Transverse colon (tissue), 4 donors: Measurements from ENCODE around the gene ZKSCAN1. TPM values are rescaled to one million over a fixed set of nuclear protein-coding genes. Genes with fewer than 3 reads are reported as not detected.
"Not testable (repeated sequence)": the region's sequence is repeated elsewhere in the genome, so short reads cannot be mapped to it uniquely, and the experiment has no call there.

ENCODE experiments used
- DNase-seq: peaks from one replicate; pipeline ENCODE4 v3.0.0-alpha.2; 2019
- H3K27ac ChIP-seq, 4 donors: fragments of 200-600 bp; sonication (generic); 2 replicates each; pipeline ENCODE4 v1.5.1; 2016 to 2018; ENCODE audit warnings: inconsistent platforms in 4 of 4
- H3K27me3 ChIP-seq: fragments of 200-600 bp; sonication (generic); 2 replicates; pipeline ENCODE4 v1.5.1; 2017; ENCODE audit warnings: inconsistent platforms
- H3K36me3 ChIP-seq, 4 donors: fragments of 200-600 bp; sonication (generic); 2 replicates each; pipeline ENCODE4 v1.5.1; 2017 to 2019; ENCODE audit warnings: inconsistent platforms in 4 of 4
- H3K4me1 ChIP-seq, 4 donors: fragments of 200-600 bp; sonication (generic); 2 replicates each; pipeline ENCODE4 v1.5.1; 2017 to 2020; ENCODE audit warnings: inconsistent platforms in 4 of 4
- H3K4me3 ChIP-seq, 4 donors: fragments of 200-600 bp; sonication (generic); 1 replicate in 1 of 4; 2 replicates in 3 of 4; pipeline versions ENCODE4 v1.5.1 to v1.6.1; 2017 to 2019; ENCODE audit warnings: inconsistent platforms in 4 of 4
- H3K9me3 ChIP-seq, 2 donors: fragments of 200-600 bp; sonication (generic); 2 replicates each; pipeline ENCODE4 v1.5.1; 2017 to 2019; ENCODE audit warnings: inconsistent platforms in 2 of 2
- CTCF ChIP-seq, 5 experiments: fragments of 200-600 bp in 3 of 5; fragments of 450-650 bp in 2 of 5; sonication (generic) in 3 of 5; IDR thresholded peaks; 1 replicate in 2 of 5; 2 replicates in 3 of 5; pipeline ENCODE4 v1.5.1; 2016 to 2017; ENCODE audit warnings: antibody characterized with exemption in 5 of 5, inconsistent platforms in 3 of 5, mild to moderate bottlenecking in 2 of 5, moderate library complexity in 1 of 5
- EP300 ChIP-seq: sonication (generic); formaldehyde crosslinking; IDR thresholded peaks from one replicate; pipeline ENCODE4 v1.6.1; 2017; ENCODE audit warnings: antibody characterized with exemption, low read depth
- POLR2A ChIP-seq: fragments of 450-650 bp; IDR thresholded peaks from one replicate; pipeline ENCODE4 v1.6.1; 2016; ENCODE audit warnings: antibody characterized with exemption, mild to moderate bottlenecking, moderate library complexity
- POLR2AphosphoS5 ChIP-seq, 3 donors: sonication (generic); formaldehyde crosslinking; IDR thresholded peaks; one replicate each; pipeline ENCODE4 v1.6.1; 2016; ENCODE audit warnings: antibody characterized with exemption in 3 of 3
- WGBS, 2 donors: methylation state at CpG; one replicate each; pipeline ENCODE4 v1.1.5; 2018; ENCODE audit warnings: low coverage in 1 of 2; 5-methylcytosine and 5-hydroxymethylcytosine counted together
- in situ Hi-C, 4 donors: fragments of 200-750 bp; cut with MboI; loops; one replicate each; pipeline versions ENCODE4 v1.15.0 to v1.15.1; 2017; ENCODE audit warnings: low sequenced_read_pairs in 3 of 4, low pct_ligation_motif_present in 1 of 4, low pct_unique_long_range_greater_than_20kb in 1 of 4
- intact Hi-C: fragments of 100-400 bp; cut with DNase I; formaldehyde crosslinking; loops from one replicate; pipeline ENCODE4 v1.15.1; 2023; ENCODE audit warnings: low total_unique reads
- total RNA-seq, 4 donors: library from RNA; depleted of rRNA; stranded (reverse); fragments of >200 nt; gene quantifications; one replicate each; pipeline ENCODE4 v1.1.0, GENCODE V29; 2016

ZKSCAN1 gene
- total RNA-seq, 4 donors from 2014 or later: 63.1 to 97.5 (median 84.5) TPM

- H3K36me3 ChIP-seq: no peaks in the 10 kb centered on the region
- H3K4me1 ChIP-seq: no peaks in the 10 kb centered on the region
- 70 to 75% methylated on average over 1 of the region's 1 CpG for WGBS, 2 donors
- intact Hi-C loops (no loop called here), in situ Hi-C loops (no loop called here)
- no peaks in the 10 kb centered on the region for H3K27me3 ChIP-seq
- H3K4me3 ChIP-seq: no peak overlapping the region
- no peak overlapping the region for H3K27ac ChIP-seq
- TF ChIP-seq POLR2AphosphoS5 (IDR thresholded peaks at IDR 0.05): no peak
- TF ChIP-seq CTCF (IDR thresholded peaks at IDR 0.05): no peak
- TF ChIP-seq POLR2A: no peak
- TF ChIP-seq EP300: no peak
- DNase-seq: no peak
- no peaks in the 10 kb centered on the region for H3K9me3 ChIP-seq
These were observed 40.7 kb upstream of the ZKSCAN1 start for GRCh38 chr7:99974681-99975080.

- Histone ChIP-seq H3K27me3 (no peaks in the 10 kb centered on the region), H3K4me1 (no peaks in the 10 kb centered on the region), H3K27ac (no peak within 1 kb of the TSS), H3K9me3 (no peaks in the 10 kb centered on the region), H3K4me3 (no peak within 1 kb of the TSS), H3K36me3 (no peaks in the 10 kb centered on the region)
- in situ Hi-C loops: no loop called here
- WGBS, 2 donors: 51 to 58% methylated on average over 3 to 5 of the region's 5 CpGs
- DNase-seq: peak; percentile 41
- TF ChIP-seq CTCF (IDR thresholded peaks at IDR 0.05): no peak
- no peak for TF ChIP-seq POLR2AphosphoS5 (IDR thresholded peaks at IDR 0.05)
- no peak for TF ChIP-seq POLR2A
- no peak for TF ChIP-seq EP300
- intact Hi-C loops: no loop called here
These were observed 39.4 kb upstream of the ZKSCAN1 start, which contains the start of gene AZGP1 for GRCh38 chr7:99975782-99976521. AZGP1 (minus strand) TSS chr7:99976031; CDS start chr7:99976020, 11 bp downstream.

- no peaks in the 10 kb centered on the region for H3K4me1 ChIP-seq
- no peaks in the 10 kb centered on the region for H3K27me3 ChIP-seq
- TF ChIP-seq EP300 (no peak), POLR2A (no peak), POLR2AphosphoS5 (IDR thresholded peaks at IDR 0.05) (no peak), CTCF (IDR thresholded peaks at IDR 0.05) (no peak)
- intact Hi-C loops: no loop called here
- no peaks in the 10 kb centered on the region for H3K9me3 ChIP-seq
- H3K4me3 ChIP-seq: no peak overlapping the region
- 67% methylated on average over 13 of the region's 13 CpGs; no CpG with 5 or more reads in 1 of the 2 donors for WGBS, 2 donors
- H3K36me3 ChIP-seq: no peaks in the 10 kb centered on the region
- in situ Hi-C loops: no loop called here
- no peak for DNase-seq
- no peak overlapping the region for H3K27ac ChIP-seq
These were observed 38.8 kb upstream of the ZKSCAN1 start for GRCh38 chr7:99976626-99977025.

GRCh38 chr7:99979814-99980225 lies 35.6 kb upstream of the ZKSCAN1 start:
- WGBS, 2 donors: 0 to 15% methylated on average over 1 to 9 of the region's 10 CpGs
- in situ Hi-C loops, H3K4me3 ChIP-seq, H3K36me3 ChIP-seq, H3K27ac ChIP-seq, H3K9me3 ChIP-seq, H3K4me1 ChIP-seq, H3K27me3 ChIP-seq: not testable (repeated sequence)
- TF ChIP-seq CTCF (IDR thresholded peaks at IDR 0.05): peak; percentile 75 to 82 (median 78)
- intact Hi-C loops: loop anchor here (2.0 kb wide), 1 partner anchor 61 kb away; the partner anchor contains the start of gene TRIM4
- DNase-seq: peak; percentile 69

- intact Hi-C loops, H3K4me3 ChIP-seq, DNase-seq, in situ Hi-C loops, H3K9me3 ChIP-seq, H3K27me3 ChIP-seq, H3K27ac ChIP-seq, H3K4me1 ChIP-seq, H3K36me3 ChIP-seq: not testable (repeated sequence)
- 64% methylated on average over 4 of the region's 4 CpGs; no CpG with 5 or more reads in 1 of the 2 donors for WGBS, 2 donors
These were observed 34.9 kb upstream of the ZKSCAN1 start for GRCh38 chr7:99980448-99980872.

GRCh38 chr7:99981066-99981465 lies 34.3 kb upstream of the ZKSCAN1 start:
- H3K9me3 ChIP-seq, H3K27me3 ChIP-seq, intact Hi-C loops, H3K4me1 ChIP-seq, H3K36me3 ChIP-seq, H3K27ac ChIP-seq, in situ Hi-C loops, DNase-seq, H3K4me3 ChIP-seq: not testable (repeated sequence)
- 78% methylated on average over 7 of the region's 7 CpGs; no CpG with 5 or more reads in 1 of the 2 donors for WGBS, 2 donors
